IMR-90 (cell line): Measurements from ENCODE around the gene WFDC8. TPM values are rescaled to one million over a fixed set of nuclear protein-coding genes. Genes with fewer than 3 reads are reported as not detected.

Experiments
- ATAC-seq: fragments of 200-7000 bp; cut with Tn5 transposase; 2 replicates; pipeline ENCODE4 v1.9.1; 2020; ENCODE audit warnings: low read depth, mild to moderate bottlenecking, moderate library complexity
- BruUV-seq: library from RNA; stranded (reverse); fragments of 400-500 nt; replicated peaks from 2 replicates; lab custom pipeline; 2021; lab: Mats Ljungman, UMichigan
- CTCF ChIA-PET: fragments of 300-600 bp; formaldehyde crosslinking; extraction: SDS; loops from one replicate; lab custom pipeline; 2021; ENCODE audit warnings: antibody characterized with exemption; lab: Yijun Ruan, JAX
- POLR2A ChIA-PET: fragments of 300-600 bp; sonication (Branson Sonifier 250); formaldehyde crosslinking; loops from one replicate; lab custom pipeline; 2022; ENCODE audit warnings: antibody characterized with exemption; ENCODE audit not compliant: unreplicated experiment; lab: Charles Lee
- DNase-seq: peaks from one replicate; pipeline ENCODE4 v3.0.0; 2013
- H2AFZ ChIP-seq: replicated peaks from 2 replicates; pipeline ENCODE3; 2013; ENCODE audit warnings: low read length, mild to moderate bottlenecking; ENCODE audit not compliant: poor library complexity
- H2AK5ac ChIP-seq: 2 replicates; pipeline ENCODE4 v1.6.1; 2013; ENCODE audit warnings: low read depth, low read length, inconsistent platforms
- H2AK9ac ChIP-seq: replicated peaks from 2 replicates; pipeline ENCODE3; 2013; ENCODE audit warnings: mild to moderate bottlenecking, low read depth, low read length, moderate library complexity; ENCODE audit not compliant: poor library complexity
- H2BK120ac ChIP-seq: 2 replicates; pipeline ENCODE4 v1.6.1; 2013; ENCODE audit warnings: low read depth, low read length, inconsistent platforms
- H2BK15ac ChIP-seq: 3 replicates; pipeline ENCODE4 v1.6.1; 2013; ENCODE audit warnings: low read depth, low read length, inconsistent platforms
- H2BK20ac ChIP-seq: 2 replicates; pipeline ENCODE4 v1.6.1; 2013; ENCODE audit warnings: low read depth, mild to moderate bottlenecking, inconsistent platforms, low read length, moderate library complexity
- H2BK5ac ChIP-seq: 2 replicates; pipeline ENCODE4 v1.6.1; 2013; ENCODE audit warnings: mild to moderate bottlenecking, low read depth, low read length, inconsistent platforms; ENCODE audit not compliant: poor library complexity, severe bottlenecking
- H3K14ac ChIP-seq: replicated peaks from 2 replicates; pipeline ENCODE4 v1.6.1; 2013; ENCODE audit warnings: low read depth, low read length, inconsistent platforms
- H3K18ac ChIP-seq: 2 replicates; pipeline ENCODE4 v1.6.1; 2013; ENCODE audit warnings: low read depth, low read length, control low read depth
- H3K23ac ChIP-seq: 2 replicates; pipeline ENCODE4 v1.6.1; 2013; ENCODE audit warnings: low read depth, low read length, inconsistent platforms
- H3K27ac ChIP-seq: 2 replicates; pipeline ENCODE4 v1.5.1; 2013; ENCODE audit warnings: mild to moderate bottlenecking, control low read depth, low read length; ENCODE audit not compliant: insufficient read depth
- H3K27me3 ChIP-seq: 2 replicates; pipeline ENCODE4 v1.6.1; 2013; ENCODE audit warnings: low read length; ENCODE audit not compliant: control insufficient read depth, insufficient read depth
- H3K36me3 ChIP-seq: 2 replicates; pipeline ENCODE4 v1.6.1; 2013; ENCODE audit warnings: low read length, mixed read lengths; ENCODE audit not compliant: control insufficient read depth, insufficient read depth
- H3K4ac ChIP-seq: 2 replicates; pipeline ENCODE4 v1.6.1; 2013; ENCODE audit warnings: low read depth, low read length, inconsistent platforms
- H3K4me1 ChIP-seq: 2 replicates; pipeline ENCODE4 v1.6.1; 2013; ENCODE audit warnings: low read length, mixed read lengths; ENCODE audit not compliant: control insufficient read depth, insufficient read depth
- H3K4me2 ChIP-seq: 2 replicates; pipeline ENCODE4 v1.6.1; 2013; ENCODE audit warnings: low read depth, mild to moderate bottlenecking, control low read depth, low read length, moderate library complexity
- H3K4me3 ChIP-seq: 2 replicates; pipeline ENCODE4 v1.5.1; 2013; ENCODE audit warnings: low read depth, mild to moderate bottlenecking, control low read depth, low read length, moderate library complexity; ENCODE audit not compliant: insufficient read depth
- H3K56ac ChIP-seq: 2 replicates; pipeline ENCODE4 v1.6.1; 2013; ENCODE audit warnings: low read length, inconsistent platforms; ENCODE audit not compliant: insufficient read depth; ENCODE audit errors: extremely low read depth
- H3K79me1 ChIP-seq, 2 experiments: 2 replicates each; pipeline ENCODE4 v1.6.1; 2013; ENCODE audit warnings: low read length in 2 of 2, inconsistent platforms in 1 of 2, low read depth in 1 of 2
- H3K9ac ChIP-seq: 2 replicates; pipeline ENCODE4 v1.6.1; 2013; ENCODE audit warnings: low read depth, low read length, control low read depth
- H3K9me1 ChIP-seq: 2 replicates; pipeline ENCODE4 v1.6.1; 2013; ENCODE audit warnings: low read length, inconsistent platforms; ENCODE audit not compliant: insufficient read depth
- H3K9me3 ChIP-seq: 2 replicates; pipeline ENCODE4 v1.6.1; 2013; ENCODE audit warnings: low read length; ENCODE audit not compliant: control insufficient read depth, insufficient read depth
- H4K20me1 ChIP-seq: 2 replicates; pipeline ENCODE4 v1.6.1; 2013; ENCODE audit warnings: low read length, inconsistent platforms; ENCODE audit not compliant: insufficient read depth
- H4K5ac ChIP-seq: 2 replicates; pipeline ENCODE4 v1.6.1; 2013; ENCODE audit warnings: mild to moderate bottlenecking, low read depth, low read length, control low read depth
- H4K8ac ChIP-seq, 2 experiments: 2 replicates each; pipeline ENCODE4 v1.6.1; 2013; ENCODE audit warnings: low read depth in 2 of 2, low read length in 2 of 2, control low read depth in 1 of 2, inconsistent platforms in 1 of 2
- H4K91ac ChIP-seq: 2 replicates; pipeline ENCODE4 v1.6.1; 2013; ENCODE audit warnings: low read depth, low read length, inconsistent platforms; ENCODE audit not compliant: insufficient read depth
- BHLHE40 ChIP-seq: fragments of 150-350 bp; IDR thresholded peaks from 2 replicates; pipeline ENCODE4 v1.6.1; 2016; ENCODE audit warnings: mild to moderate bottlenecking, low read depth, low read length
- CEBPB ChIP-seq: IDR thresholded peaks from 2 replicates; pipeline ENCODE4 v1.6.1; 2012; ENCODE audit warnings: low read depth, low read length, improper control_type of control experiment
- CHD1 ChIP-seq: IDR thresholded peaks from 2 replicates; pipeline ENCODE4 v1.6.1; 2012; ENCODE audit warnings: low read depth, low read length, improper control_type of control experiment
- CTCF ChIP-seq: conservative IDR thresholded peaks from 2 replicates; pipeline ENCODE4 v1.5.1; 2012; ENCODE audit warnings: mild to moderate bottlenecking, low read depth, low read length, improper control_type of control experiment
- ELK1 ChIP-seq: fragments of 150-350 bp; IDR thresholded peaks from 2 replicates; pipeline ENCODE4 v1.6.1; 2016; ENCODE audit warnings: low read depth, mild to moderate bottlenecking, low read length, moderate library complexity, borderline replicate concordance
- FOS ChIP-seq: fragments of 150-350 bp; IDR thresholded peaks from 2 replicates; pipeline ENCODE4 v1.6.1; 2016; ENCODE audit warnings: low read depth, low read length
- MAFK ChIP-seq: IDR thresholded peaks from 2 replicates; pipeline ENCODE4 v1.6.1; 2012; ENCODE audit warnings: low read depth, low read length, improper control_type of control experiment
- MAZ ChIP-seq: IDR thresholded peaks from 2 replicates; pipeline ENCODE4 v1.6.1; 2012; ENCODE audit warnings: low read depth, mild to moderate bottlenecking, low read length, improper control_type of control experiment, moderate library complexity, borderline replicate concordance
- MXI1 ChIP-seq: IDR thresholded peaks from 2 replicates; pipeline ENCODE4 v1.6.1; 2012; ENCODE audit warnings: low read depth, mild to moderate bottlenecking, low read length, moderate library complexity, borderline replicate concordance
- NFE2L2 ChIP-seq: fragments of 150-350 bp; IDR thresholded peaks from 2 replicates; pipeline ENCODE4 v1.6.1; 2016; ENCODE audit warnings: low read depth, mild to moderate bottlenecking, low read length
- POLR2A ChIP-seq: IDR thresholded peaks from 2 replicates; pipeline ENCODE4 v1.6.1; 2012; ENCODE audit warnings: mild to moderate bottlenecking, low read depth, low read length
- RAD21 ChIP-seq: IDR thresholded peaks from 2 replicates; pipeline ENCODE4 v1.6.1; 2012; ENCODE audit warnings: low read length, improper control_type of control experiment
- RCOR1 ChIP-seq: IDR thresholded peaks from 2 replicates; pipeline ENCODE4 v1.6.1; 2012; ENCODE audit warnings: mild to moderate bottlenecking, low read length, improper control_type of control experiment; ENCODE audit not compliant: insufficient replicate concordance
- RFX5 ChIP-seq: IDR thresholded peaks from 2 replicates; pipeline ENCODE4 v1.8.0; 2012; ENCODE audit warnings: low read depth, mild to moderate bottlenecking, low read length, moderate library complexity
- SMC3 ChIP-seq: fragments of 150-350 bp; IDR thresholded peaks from 2 replicates; pipeline ENCODE4 v1.6.1; 2016; ENCODE audit warnings: low read depth, mild to moderate bottlenecking, antibody characterized with exemption, low read length, moderate library complexity
- USF2 ChIP-seq: fragments of 150-350 bp; IDR thresholded peaks from 2 replicates; pipeline ENCODE4 v1.6.1; 2017; ENCODE audit warnings: mild to moderate bottlenecking, antibody characterized with exemption, low read length, low read depth
- WGBS, 2 experiments: methylation state at CpG; one replicate each; pipeline versions ENCODE4 v1.1.5 to v1.1.7; 2013; ENCODE audit warnings: missing lambda C conversion rate in 2 of 2; ENCODE audit not compliant: insufficient read length in 1 of 2; ENCODE audit errors: extremely low coverage in 2 of 2; 5-methylcytosine and 5-hydroxymethylcytosine counted together
- dilution Hi-C: fragments of 300-500 bp; cut with HindIII; formaldehyde crosslinking; loops from one replicate; pipeline ENCODE4 v1.14.3; 2018; ENCODE audit warnings: low sequenced_read_pairs; ENCODE audit not compliant: unreplicated experiment
- in situ Hi-C: fragments of 300-500 bp; cut with MboI; formaldehyde crosslinking; loops from 3 replicates; pipeline ENCODE4 v1.14.3; 2019; ENCODE audit warnings: low sequenced_read_pairs, inconsistent platforms, mixed read lengths
- intact Hi-C: fragments of 100-400 bp; cut with micrococcal nuclease; formaldehyde crosslinking; loops from 2 replicates; pipeline ENCODE4 v1.10.0; 2022
- polyA plus RNA-seq, 3 experiments: library from polyadenylated mRNA; depleted of rRNA; stranded (reverse); fragments of >200 nt; gene quantifications; 2 replicates each; pipeline ENCODE4 v1.2.3, GENCODE V29; 2012; ENCODE audit warnings: low replicate concordance in 1 of 3
- total RNA-seq: library from RNA; depleted of rRNA; stranded (reverse); fragments of >200 nt; gene quantifications from 2 replicates; pipeline ENCODE4 v1.2.3, GENCODE V29; 2012

WFDC8 gene
- total and polyA plus RNA-seq, 2 of the 4 experiments (the other 2 are of a cell fraction), result not detected

GRCh38 chr20:45507011-45507820, 71.9 kb downstream of the WFDC8 start:
- Histone ChIP-seq H3K79me1 (no peaks in the 10 kb centered on the region), H3K9me3 (no peaks in the 10 kb centered on the region), H2BK15ac (no peak overlapping the region), H2BK120ac (no peak overlapping the region), H3K36me3 (no peaks in the 10 kb centered on the region), H4K8ac (no peak overlapping the region), H3K4ac (no peak overlapping the region), H2AK5ac (no peak overlapping the region), H2BK20ac (no peak overlapping the region), H3K18ac (no peak overlapping the region), H3K4me2 (no peak overlapping the region), H2AFZ (no peak overlapping the region), H4K91ac (no peak overlapping the region), H3K9me1 (no peaks in the 10 kb centered on the region), H4K5ac (no peak overlapping the region), H2BK5ac (no peak overlapping the region), H3K23ac (no peak overlapping the region), H3K56ac (no peak overlapping the region), H3K27ac (no peak overlapping the region), H3K14ac (no peak overlapping the region), H3K4me1 (no peaks in the 10 kb centered on the region), H3K9ac (no peak overlapping the region), H3K4me3 (no peak overlapping the region), H4K20me1 (no peaks in the 10 kb centered on the region), H2AK9ac (no peak overlapping the region), H3K27me3 (peaks cover 2% of the 10 kb centered on the region)
- WGBS, 2 experiments, result 70% methylated on average over 2 of the region's 5 CpGs; no CpG with 5 or more reads in 1 of the 2 experiments
- CTCF ChIA-PET, result no interaction called here
- intact Hi-C loops, result no loop called here
- TF ChIP-seq MAZ, result no peak
- TF ChIP-seq BHLHE40, result no peak
- no peak for TF ChIP-seq CHD1
- TF ChIP-seq USF2, result no peak
- no peak for TF ChIP-seq ELK1
- no peak for TF ChIP-seq MAFK
- no peak for TF ChIP-seq POLR2A
- no peak for TF ChIP-seq MXI1
- no peak for TF ChIP-seq RAD21
- no peak for TF ChIP-seq CEBPB
- TF ChIP-seq FOS, result no peak
- no peak for TF ChIP-seq RFX5
- TF ChIP-seq RCOR1, result no peak
- no peak for TF ChIP-seq NFE2L2
- no peak for TF ChIP-seq SMC3
- no peak for TF ChIP-seq CTCF
- no peak for ATAC-seq
- in situ Hi-C loops, result no loop called here
- dilution Hi-C loops, result no loop called here
- DNase-seq, result no peak
- POLR2A ChIA-PET, result no interaction called here
- BruUV-seq, result no TSS peak
